HepG2 (cell line): ENCODE measurements around the gene SEMA4A. TPM values are rescaled to one million over a fixed set of nuclear protein-coding genes. Genes with fewer than 3 reads are reported as not detected.

Experiments used
- ARNT ChIP-seq: fragments of 450-650 bp; IDR thresholded peaks from 2 replicates; pipeline ENCODE4 v1.6.1; 2017
- ATF1 ChIP-seq: IDR thresholded peaks from 2 replicates; pipeline ENCODE4 v1.6.1; 2016; ENCODE audit warnings: mild to moderate bottlenecking, control low read depth
- DRAP1 ChIP-seq: IDR thresholded peaks from 2 replicates; pipeline ENCODE4 v1.6.1; 2016; ENCODE audit warnings: missing genetic modification reagents, missing compliant biosample characterization
- GABPA ChIP-seq, 2 experiments: IDR thresholded peaks; 2 replicates each; pipeline ENCODE4 v1.6.1; 2011 to 2016; ENCODE audit warnings: low read depth in 2 of 2, low read length in 1 of 2, missing biosample characterization in 1 of 2, missing genetic modification characterization in 1 of 2
- GABPB1 ChIP-seq: IDR thresholded peaks from 2 replicates; pipeline ENCODE4 v1.6.1; 2016; ENCODE audit warnings: mild to moderate bottlenecking, missing genetic modification reagents, moderate library complexity, missing compliant biosample characterization
- KDM5B ChIP-seq: sonication (generic); formaldehyde crosslinking; IDR thresholded peaks from 2 replicates; pipeline ENCODE4 v1.4.0; 2020; ENCODE audit warnings: missing genetic modification reagents, mild to moderate bottlenecking, borderline replicate concordance
- MEIS1 ChIP-seq: sonication (generic); formaldehyde crosslinking; IDR thresholded peaks from 2 replicates; pipeline ENCODE4 v1.9.0; 2021; ENCODE audit warnings: mild to moderate bottlenecking, missing genetic modification reagents, moderate library complexity, borderline replicate concordance
- PPARG ChIP-seq: conservative IDR thresholded peaks from 2 replicates; pipeline ENCODE4 v1.6.1; 2016; ENCODE audit warnings: missing biosample characterization, missing genetic modification reagents
- SP1 ChIP-seq, 2 experiments: fragments of 450-650 bp in 1 of 2; sonication (generic) in 1 of 2; formaldehyde crosslinking in 1 of 2; IDR thresholded peaks; 2 replicates each; pipeline versions ENCODE4 v1.4.0 to v1.6.1; 2016 to 2020; ENCODE audit warnings: missing genetic modification reagents in 1 of 2
- ZFAT ChIP-seq: sonication (generic); formaldehyde crosslinking; conservative IDR thresholded peaks from 2 replicates; pipeline ENCODE4 v1.8.1; 2023; ENCODE audit warnings: missing genetic modification reagents, inconsistent platforms
- ZNF10 ChIP-seq: sonication (generic); formaldehyde crosslinking; IDR thresholded peaks from 2 replicates; pipeline ENCODE4 v1.4.0; 2020; ENCODE audit warnings: mild to moderate bottlenecking, low read depth, missing genetic modification reagents, borderline replicate concordance
- ZNF101 ChIP-seq: sonication (generic); formaldehyde crosslinking; IDR thresholded peaks from 2 replicates; pipeline ENCODE4 v1.4.0; 2020; ENCODE audit warnings: mild to moderate bottlenecking, low read depth, missing genetic modification reagents, borderline replicate concordance
- ZNF142 ChIP-seq: sonication (generic); formaldehyde crosslinking; IDR thresholded peaks from 2 replicates; pipeline ENCODE4 v1.4.0; 2020; ENCODE audit warnings: missing genetic modification reagents
- ZNF335 ChIP-seq: sonication (generic); formaldehyde crosslinking; IDR thresholded peaks from 2 replicates; pipeline ENCODE4 v1.4.0; 2020; ENCODE audit warnings: missing genetic modification reagents
- ZNF383 ChIP-seq: sonication (generic); formaldehyde crosslinking; IDR thresholded peaks from 2 replicates; pipeline ENCODE4 v1.4.0; 2020; ENCODE audit warnings: missing genetic modification reagents, mild to moderate bottlenecking, borderline replicate concordance
- ZNF430 ChIP-seq: sonication (generic); formaldehyde crosslinking; IDR thresholded peaks from 2 replicates; pipeline ENCODE4 v1.9.0; 2021; ENCODE audit warnings: mild to moderate bottlenecking, missing genetic modification reagents
- ZNF451 ChIP-seq: sonication (generic); formaldehyde crosslinking; IDR thresholded peaks from 2 replicates; pipeline ENCODE4 v1.5.0; 2020; ENCODE audit warnings: mild to moderate bottlenecking, missing genetic modification reagents
- ZNF572 ChIP-seq: sonication (generic); formaldehyde crosslinking; IDR thresholded peaks from 2 replicates; pipeline ENCODE4 v1.5.1; 2020; ENCODE audit warnings: mild to moderate bottlenecking, missing genetic modification reagents
- ZNF788 ChIP-seq: sonication (generic); formaldehyde crosslinking; IDR thresholded peaks from 2 replicates; pipeline ENCODE4 v1.5.0; 2020; ENCODE audit warnings: mild to moderate bottlenecking, missing genetic modification reagents, borderline replicate concordance
- polyA plus RNA-seq, 8 experiments: library from polyadenylated mRNA; depleted of rRNA in 3 of 8; stranded (reverse) in 7 of 8; unstranded in 1 of 8; fragments of >200 nt; fragmentation: Illumina TruSeq in 4 of 8; extraction: Trizol in 4 of 8; gene quantifications; 2 replicates each; pipeline versions ENCODE4 v1.2.1 to v1.2.3, GENCODE V29; 2011 to 2016; ENCODE audit warnings: low read depth in 4 of 8, missing spikeins in 1 of 8, mixed read lengths in 1 of 8; ENCODE audit not compliant: insufficient read depth in 1 of 8
- total RNA-seq, 5 experiments: library from RNA; depleted of rRNA; stranded (reverse); fragments of >200 nt; fragmentation: Illumina TruSeq; extraction: Trizol; gene quantifications; 2 replicates each; pipeline ENCODE4 v1.2.3, GENCODE V29; 2016; ENCODE audit warnings: low read depth in 1 of 5
- TF ChIP-seq, protein P1 (sequence below): sonication (generic); formaldehyde crosslinking; IDR thresholded peaks from 2 replicates; pipeline ENCODE4 v1.8.1; 2023; ENCODE audit warnings: mild to moderate bottlenecking, missing genetic modification reagents

SEMA4A gene
- total and polyA plus RNA-seq, 2 of the 13 experiments (the other 11 are each of a cell fraction or from before 2014, with no cell fraction given) = 0.09 to 0.20 TPM

GRCh38 chr1:156212833-156213643 is 59.7 kb downstream of the SEMA4A start, which contains the start of gene PMF1 (continued):
- no peak for TF ChIP-seq ARNT
- TF ChIP-seq ZNF572 (CRISPR knock-in tag) = peak; percentile 80
- no peak for TF ChIP-seq SP1 (IDR thresholded peaks at IDR 0.05)
- peak; percentile 79 for TF ChIP-seq SP1 (CRISPR knock-in tag; IDR thresholded peaks at IDR 0.05)
- TF ChIP-seq ZFAT (CRISPR knock-in tag) = no peak
- 0 out of 2 replicates have a peak, but pooled peaks have one; percentile 27 for TF ChIP-seq ZNF451 (CRISPR knock-in tag)
- 0 out of 2 replicates have a peak, but pooled peaks have one; percentile 43 for TF ChIP-seq ZNF101 (CRISPR knock-in tag)
- peak; percentile 28; the same call in 1 of the 2 replicates for TF ChIP-seq PPARG
- TF ChIP-seq ZNF10 (CRISPR knock-in tag) = no peak
- TF ChIP-seq GABPB1 (CRISPR knock-in tag) = peak; percentile 81
- peak; percentile 18; the same call in 1 of the 2 replicates for TF ChIP-seq ZNF430 (CRISPR knock-in tag)
- 0 out of 2 replicates have a peak, but pooled peaks have one; percentile 73 for TF ChIP-seq ZNF335 (CRISPR knock-in tag)
- TF ChIP-seq GABPA (IDR thresholded peaks at IDR 0.05; ENCODE audit: low read depth, low read length) = no peak
- TF ChIP-seq GABPA (CRISPR knock-in tag; IDR thresholded peaks at IDR 0.05; ENCODE audit: low read depth) = peak; percentile 33; the same call in 1 of the 2 replicates
- TF ChIP-seq ATF1 (CRISPR knock-in tag) = peak; percentile 88
- TF ChIP-seq DRAP1 (CRISPR knock-in tag) = peak; percentile 80
- 0 out of 2 replicates have a peak, but pooled peaks have one; percentile 41 for TF ChIP-seq ZNF788 (CRISPR knock-in tag)
- peak; percentile 76 for TF ChIP-seq MEIS1
- TF ChIP-seq, protein P1, sequence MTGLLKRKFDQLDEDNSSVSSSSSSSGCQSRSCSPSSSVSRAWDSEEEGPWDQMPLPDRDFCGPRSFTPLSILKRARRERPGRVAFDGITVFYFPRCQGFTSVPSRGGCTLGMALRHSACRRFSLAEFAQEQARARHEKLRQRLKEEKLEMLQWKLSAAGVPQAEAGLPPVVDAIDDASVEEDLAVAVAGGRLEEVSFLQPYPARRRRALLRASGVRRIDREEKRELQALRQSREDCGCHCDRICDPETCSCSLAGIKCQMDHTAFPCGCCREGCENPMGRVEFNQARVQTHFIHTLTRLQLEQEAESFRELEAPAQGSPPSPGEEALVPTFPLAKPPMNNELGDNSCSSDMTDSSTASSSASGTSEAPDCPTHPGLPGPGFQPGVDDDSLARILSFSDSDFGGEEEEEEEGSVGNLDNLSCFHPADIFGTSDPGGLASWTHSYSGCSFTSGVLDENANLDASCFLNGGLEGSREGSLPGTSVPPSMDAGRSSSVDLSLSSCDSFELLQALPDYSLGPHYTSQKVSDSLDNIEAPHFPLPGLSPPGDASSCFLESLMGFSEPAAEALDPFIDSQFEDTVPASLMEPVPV = peak; percentile 91
- TF ChIP-seq ZNF142 (CRISPR knock-in tag) = no peak
- TF ChIP-seq ZNF383 (CRISPR knock-in tag) = peak; percentile 58; the same call in 1 of the 2 replicates
- no peak; the same call in 1 of the 2 replicates for TF ChIP-seq KDM5B (CRISPR knock-in tag)
